Mucosa of rectum (tissue), 2 donors: Measurements from ENCODE around the gene SPDYE6.
"Not testable (repeated sequence)": the region's sequence is repeated elsewhere in the genome, so short reads cannot be mapped to it uniquely, and the experiment has no call there.

Experiments used
- H3K27ac ChIP-seq, 2 donors: one replicate each; pipeline ENCODE4 v1.7.0; 2013; ENCODE audit warnings: inconsistent platforms in 2 of 2, low read depth in 2 of 2, low read length in 2 of 2
- H3K27me3 ChIP-seq, 2 donors: one replicate each; pipeline ENCODE4 v1.7.0; 2013; ENCODE audit warnings: low read length in 2 of 2; ENCODE audit not compliant: control insufficient read depth in 2 of 2, insufficient read depth in 2 of 2
- H3K36me3 ChIP-seq, 2 donors: one replicate each; pipeline ENCODE4 v1.7.0; 2013; ENCODE audit warnings: low read length in 2 of 2; ENCODE audit not compliant: control insufficient read depth in 2 of 2, insufficient read depth in 2 of 2
- H3K4me1 ChIP-seq, 2 donors: one replicate each; pipeline ENCODE4 v1.7.0; 2013; ENCODE audit warnings: low read length in 2 of 2, mild to moderate bottlenecking in 1 of 2; ENCODE audit not compliant: control insufficient read depth in 2 of 2, insufficient read depth in 2 of 2
- H3K4me3 ChIP-seq, 2 donors: one replicate each; pipeline ENCODE4 v1.7.0; 2013; ENCODE audit warnings: low read length in 2 of 2
- H3K9ac ChIP-seq, 2 donors: one replicate each; pipeline ENCODE4 v1.7.0; 2013; ENCODE audit warnings: low read length in 2 of 2, low read depth in 1 of 2, mild to moderate bottlenecking in 1 of 2
- H3K9me3 ChIP-seq, 2 donors: one replicate each; pipeline ENCODE4 v1.7.0; 2013; ENCODE audit warnings: low read length in 2 of 2; ENCODE audit not compliant: control insufficient read depth in 2 of 2
- donor health status: healthy.
- donor health status: Normal muscosa, but diverticular disease.

Gene SPDYE6

GRCh38 chr7:102356344-102356743 lies at the start of gene SPDYE6:
Gene SPDYE6, minus strand, starts transcription at chr7:102356444. Its CDS starts 421 bp downstream, at chr7:102356023.
- not testable (repeated sequence) for H3K9me3 ChIP-seq, H3K27ac ChIP-seq, H3K36me3 ChIP-seq, H3K27me3 ChIP-seq, H3K9ac ChIP-seq, H3K4me3 ChIP-seq, H3K4me1 ChIP-seq

GRCh38 chr7:102404862-102405188 lies 48.6 kb upstream of the SPDYE6 start:
- not testable (repeated sequence) for H3K9me3 ChIP-seq, H3K27ac ChIP-seq, H3K9ac ChIP-seq, H3K4me3 ChIP-seq, H3K27me3 ChIP-seq, H3K4me1 ChIP-seq
- H3K36me3 ChIP-seq, result peaks cover 36 to 73% of the 10 kb centered on the region in 2 donors

- no peaks in the 10 kb centered on the region for H3K9me3 ChIP-seq
- no peak overlapping the region for H3K4me3 ChIP-seq
- H3K36me3 ChIP-seq, result peaks cover 40 to 70% of the 10 kb centered on the region in 2 donors
- no peaks in the 10 kb centered on the region for H3K4me1 ChIP-seq
- H3K9ac ChIP-seq, result no peak overlapping the region
- no peak overlapping the region for H3K27ac ChIP-seq
- H3K27me3 ChIP-seq, result no peaks in the 10 kb centered on the region
These were observed 48.0 kb upstream of the SPDYE6 start for GRCh38 chr7:102404005-102404861.

- Histone ChIP-seq H3K27me3 (no peaks in the 10 kb centered on the region), H3K9ac (no peak overlapping the region), H3K27ac (no peak overlapping the region), H3K4me3 (no peak overlapping the region), H3K4me1 (no peaks in the 10 kb centered on the region), H3K36me3 (peaks cover 38 to 69% of the 10 kb centered on the region in 2 donors), H3K9me3 (no peaks in the 10 kb centered on the region)
These were observed 47.3 kb upstream of the SPDYE6 start for GRCh38 chr7:102403563-102403962.

- H3K9me3 ChIP-seq, result no peaks in the 10 kb centered on the region
- peaks cover 10% of the 10 kb centered on the region in 2 donors for H3K4me1 ChIP-seq
- peaks cover 17 to 42% of the 10 kb centered on the region in 2 donors for H3K36me3 ChIP-seq
- H3K27me3 ChIP-seq, result no peaks in the 10 kb centered on the region
- H3K4me3 ChIP-seq, result no peak overlapping the region
- no peak overlapping the region for H3K9ac ChIP-seq
- H3K27ac ChIP-seq, result no peak overlapping the region
These were observed 44.1 kb upstream of the SPDYE6 start for GRCh38 chr7:102400360-102400759.

- no peak overlapping the region for H3K27ac ChIP-seq
- H3K27me3 ChIP-seq, result no peaks in the 10 kb centered on the region
- no peak overlapping the region for H3K9ac ChIP-seq
- no peaks in the 10 kb centered on the region for H3K9me3 ChIP-seq
- no peak overlapping the region for H3K4me3 ChIP-seq
- peaks cover 12 to 29% of the 10 kb centered on the region in 2 donors for H3K36me3 ChIP-seq
- peaks cover 10 to 11% of the 10 kb centered on the region in 2 donors for H3K4me1 ChIP-seq
These were observed 42.3 kb upstream of the SPDYE6 start for GRCh38 chr7:102398543-102398942.

GRCh38 chr7:102396710-102397019 lies 40.4 kb upstream of the SPDYE6 start:
- peak overlapping the region; percentile 84 to 94 for H3K4me3 ChIP-seq
- H3K27me3 ChIP-seq, result no peaks in the 10 kb centered on the region
- peaks cover 10 to 11% of the 10 kb centered on the region in 2 donors for H3K4me1 ChIP-seq
- H3K36me3 ChIP-seq, result peaks cover 6 to 21% of the 10 kb centered on the region in 2 donors
- peak overlapping the region; percentile 75 to 92 for H3K9ac ChIP-seq
- no peaks in the 10 kb centered on the region for H3K9me3 ChIP-seq
- H3K27ac ChIP-seq, result peak overlapping the region; percentile 83 to 86

- H3K27me3 ChIP-seq, result no peaks in the 10 kb centered on the region
- peak within 1 kb of the TSS; percentile 83 to 86 for H3K27ac ChIP-seq
- H3K9me3 ChIP-seq, result no peaks in the 10 kb centered on the region
- peak within 1 kb of the TSS; percentile 75 to 92 for H3K9ac ChIP-seq
- H3K4me1 ChIP-seq, result peaks cover 10 to 11% of the 10 kb centered on the region in 2 donors
- peaks cover 6 to 20% of the 10 kb centered on the region in 2 donors for H3K36me3 ChIP-seq
- peak within 1 kb of the TSS; percentile 84 to 94 for H3K4me3 ChIP-seq
These were observed 39.8 kb upstream of the SPDYE6 start, which contains the start of gene PRKRIP1 for GRCh38 chr7:102395873-102396709. Gene PRKRIP1, plus strand, starts transcription at chr7:102396363. Its CDS starts 49 bp downstream, at chr7:102396412.

GRCh38 chr7:102395592-102395872 lies 39.3 kb upstream of the SPDYE6 start:
- Histone ChIP-seq H3K4me3 (peak overlapping the region; percentile 84 to 94), H3K9ac (peak overlapping the region; percentile 75 to 88), H3K9me3 (no peaks in the 10 kb centered on the region), H3K27me3 (no peaks in the 10 kb centered on the region), H3K27ac (peak overlapping the region; percentile 83 to 86), H3K36me3 (peaks cover 6 to 16% of the 10 kb centered on the region in 2 donors), H3K4me1 (peaks cover 10 to 11% of the 10 kb centered on the region in 2 donors)

GRCh38 chr7:102393467-102393866 lies 37.2 kb upstream of the SPDYE6 start:
- Histone ChIP-seq H3K9me3 (no peaks in the 10 kb centered on the region), H3K36me3 (peaks cover 0 to 9% of the 10 kb centered on the region in 2 donors), H3K27ac (no peak overlapping the region), H3K27me3 (no peaks in the 10 kb centered on the region), H3K4me1 (peaks cover 10 to 11% of the 10 kb centered on the region in 2 donors), H3K9ac (no peak overlapping the region), H3K4me3 (no peak overlapping the region)
